Pancreas (tissue), 10 donors: ENCODE measurements around the gene SOBP. TPM values are rescaled to one million over a fixed set of nuclear protein-coding genes. Genes with fewer than 3 reads are reported as not detected.

ENCODE experiments used
- ATAC-seq, 4 donors: fragments of 200-7000 bp; cut with Tn5 transposase; one replicate each; pipeline versions ENCODE4 v1.8.0 to v1.9.1; 2020; ENCODE audit warnings: mild to moderate bottlenecking in 4 of 4, moderate library complexity in 4 of 4
- DNase-seq, 6 donors: peaks; one replicate each; pipeline ENCODE4 v3.0.0-alpha.2; 2020
- FAIRE-seq: peaks from 2 replicates; lab custom pipeline; 2012; peaks lifted over from hg19 to GRCh38; lab: Jason Lieb, UNC
- H3K27ac ChIP-seq, 4 donors: fragments of 200-600 bp; sonication (generic); 1 replicate in 3 of 4; 2 replicates in 1 of 4; pipeline versions ENCODE4 v1.5.0 to v1.8.0; 2020
- H3K27me3 ChIP-seq, 4 donors: fragments of 200-600 bp; one replicate each; pipeline ENCODE4 v1.8.0; 2021
- H3K36me3 ChIP-seq, 3 donors: fragments of 200-600 bp; sonication (generic) in 1 of 3; one replicate each; pipeline versions ENCODE4 v1.5.0 to v1.8.0; 2020 to 2021
- H3K4me1 ChIP-seq, 3 donors: fragments of 200-600 bp; one replicate each; pipeline ENCODE4 v1.8.0; 2021
- H3K4me3 ChIP-seq, 4 donors: fragments of 200-600 bp; sonication (generic) in 2 of 4; one replicate each; pipeline versions ENCODE4 v1.5.0 to v1.8.0; 2020 to 2021
- H3K9me3 ChIP-seq, 4 donors: fragments of 200-600 bp; one replicate each; pipeline ENCODE4 v1.8.0; 2021
- WGBS, 2 donors: extraction: QIAGEN DNeasy Blood & Tissue Kit; methylation state at CpG; one replicate each; pipeline ENCODE4 v1.1.7; 2013; 5-methylcytosine and 5-hydroxymethylcytosine counted together
- intact Hi-C, 3 donors: fragments of 100-400 bp; cut with DNase I; formaldehyde crosslinking; loops; one replicate each; pipeline versions ENCODE4 v1.11.1 to v1.14.2; 2022
- polyA plus RNA-seq, 2 donors: library from polyadenylated mRNA; stranded (reverse); fragments of 200-250 nt; gene quantifications; one replicate each; pipeline ENCODE4 v1.2.3, GENCODE V29; 2013
- total RNA-seq, 6 donors: library from RNA; stranded (reverse); fragmentation: NEBNext Ultra II Directional in 4 of 6; extraction: Animal tissue kit (Norgen Biotek cat#: 25700) in 4 of 6; gene quantifications; one replicate each; pipeline versions ENCODE4 v1.2.1 to v1.2.4, GENCODE V29; 2021 to 2023
- TF ChIP-seq, protein P1 (sequence below), 4 donors: fragments of 200-600 bp; sonication (generic) in 3 of 4; IDR thresholded peaks; one replicate each; pipeline versions ENCODE4 v1.5.0 to v1.8.0; 2021; ENCODE audit warnings: antibody characterized with exemption in 4 of 4
- donor health status: healthy with polysubstance abuse.
- donor health status: DM: no; HTN: no; CAD: no; lungs with moderate emphysema.
- donor health status: DM: no; HTN: no; CAD: no.
- donor health status: control.
- donor health status: control.
- donor health status: Bipolar disorder and iron deficiency.
- donor health status: DM: yes; HTN: yes; CAD: no.
- donor health status: DM: no; HTN: no; CAD: no.
- donor health status: DM: no; HTN: no; CAD: no.
- donor health status: DM: yes; HTN: yes; CAD: no.

The SOBP gene
- total and polyA plus RNA-seq, 8 donors: 1.1 to 3.5 (median 2.0) TPM

DNA sequence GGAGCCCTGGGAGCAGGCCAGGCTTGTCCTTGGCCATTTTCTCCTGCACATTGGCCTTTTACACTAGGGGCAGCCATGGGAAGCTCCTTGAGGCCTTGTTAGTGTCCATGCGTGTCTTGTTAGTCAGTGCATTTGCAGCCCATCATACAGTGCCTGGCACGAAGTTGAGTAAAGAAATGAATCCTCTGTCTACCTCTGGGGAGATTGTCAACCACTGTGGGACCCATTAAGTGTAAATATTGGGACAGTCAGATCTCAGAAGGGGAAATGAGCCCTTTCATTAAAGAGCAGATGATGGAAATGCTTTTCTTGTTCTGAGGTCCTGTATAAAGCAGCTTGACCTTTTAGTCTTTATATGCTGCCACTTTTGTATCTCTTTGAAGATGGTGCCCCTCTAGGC lies 33.9 kb downstream of the SOBP start:
- FAIRE-seq (no peak), DNase-seq (no peak), ATAC-seq (no peak)
- Histone ChIP-seq H3K4me3 (no peak overlapping the region), H3K9me3 (no peaks in the 10 kb centered on the region), H3K36me3 (no peaks in the 10 kb centered on the region), H3K27me3 (no peaks in the 10 kb centered on the region), H3K4me1 (no peaks in the 10 kb centered on the region), H3K27ac (no peak overlapping the region)
- TF ChIP-seq, protein P1, sequence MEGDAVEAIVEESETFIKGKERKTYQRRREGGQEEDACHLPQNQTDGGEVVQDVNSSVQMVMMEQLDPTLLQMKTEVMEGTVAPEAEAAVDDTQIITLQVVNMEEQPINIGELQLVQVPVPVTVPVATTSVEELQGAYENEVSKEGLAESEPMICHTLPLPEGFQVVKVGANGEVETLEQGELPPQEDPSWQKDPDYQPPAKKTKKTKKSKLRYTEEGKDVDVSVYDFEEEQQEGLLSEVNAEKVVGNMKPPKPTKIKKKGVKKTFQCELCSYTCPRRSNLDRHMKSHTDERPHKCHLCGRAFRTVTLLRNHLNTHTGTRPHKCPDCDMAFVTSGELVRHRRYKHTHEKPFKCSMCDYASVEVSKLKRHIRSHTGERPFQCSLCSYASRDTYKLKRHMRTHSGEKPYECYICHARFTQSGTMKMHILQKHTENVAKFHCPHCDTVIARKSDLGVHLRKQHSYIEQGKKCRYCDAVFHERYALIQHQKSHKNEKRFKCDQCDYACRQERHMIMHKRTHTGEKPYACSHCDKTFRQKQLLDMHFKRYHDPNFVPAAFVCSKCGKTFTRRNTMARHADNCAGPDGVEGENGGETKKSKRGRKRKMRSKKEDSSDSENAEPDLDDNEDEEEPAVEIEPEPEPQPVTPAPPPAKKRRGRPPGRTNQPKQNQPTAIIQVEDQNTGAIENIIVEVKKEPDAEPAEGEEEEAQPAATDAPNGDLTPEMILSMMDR (IDR thresholded peaks at IDR 0.05): no peak
- intact Hi-C loops: no loop called here
- 81 to 84% methylated on average over 2 of the region's 2 CpGs for WGBS, 2 donors

GRCh38 chr6:107524626-107525025 lies 34.7 kb downstream of the SOBP start:
- Histone ChIP-seq H3K27me3 (no peaks in the 10 kb centered on the region), H3K9me3 (no peaks in the 10 kb centered on the region), H3K36me3 (no peaks in the 10 kb centered on the region), H3K27ac (no peak overlapping the region), H3K4me3 (no peak overlapping the region), H3K4me1 (no peaks in the 10 kb centered on the region)
- DNase-seq: no peak
- TF ChIP-seq, protein P1 (IDR thresholded peaks at IDR 0.05): no peak
- 88 to 95% methylated on average over 3 of the region's 3 CpGs for WGBS, 2 donors
- intact Hi-C loops: no loop called here
- ATAC-seq: no peak
- FAIRE-seq: no peak

DNA sequence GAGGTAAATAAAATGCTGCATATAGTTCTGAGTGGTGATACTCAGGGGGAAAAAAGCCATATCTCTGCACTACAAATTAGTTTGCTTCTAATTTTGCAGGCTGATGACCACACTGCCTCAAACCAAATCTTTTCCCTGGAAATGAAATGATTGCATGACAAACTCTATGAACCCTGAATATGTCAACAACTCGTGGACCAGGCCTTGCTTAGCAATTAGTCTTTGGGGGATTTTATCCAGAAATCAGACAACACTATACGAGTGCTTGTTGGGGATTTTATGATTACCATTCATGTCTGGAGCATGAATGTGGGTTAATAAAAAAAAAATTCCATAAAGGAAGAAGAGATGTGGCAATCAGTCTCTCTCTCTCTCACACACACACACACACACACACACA lies 42.0 kb downstream of the SOBP start:
- no peak for FAIRE-seq
- H3K4me1 ChIP-seq: no peaks in the 10 kb centered on the region
- intact Hi-C loops: no loop called here
- no peak overlapping the region for H3K27ac ChIP-seq
- no peaks in the 10 kb centered on the region for H3K27me3 ChIP-seq
- H3K9me3 ChIP-seq: no peaks in the 10 kb centered on the region
- no peak for DNase-seq
- 51 to 71% methylated on average over 2 of the region's 2 CpGs for WGBS, 2 donors
- ATAC-seq: no peak
- no peaks in the 10 kb centered on the region for H3K36me3 ChIP-seq
- no peak overlapping the region for H3K4me3 ChIP-seq
- TF ChIP-seq, protein P1 (IDR thresholded peaks at IDR 0.05): no peak

DNA sequence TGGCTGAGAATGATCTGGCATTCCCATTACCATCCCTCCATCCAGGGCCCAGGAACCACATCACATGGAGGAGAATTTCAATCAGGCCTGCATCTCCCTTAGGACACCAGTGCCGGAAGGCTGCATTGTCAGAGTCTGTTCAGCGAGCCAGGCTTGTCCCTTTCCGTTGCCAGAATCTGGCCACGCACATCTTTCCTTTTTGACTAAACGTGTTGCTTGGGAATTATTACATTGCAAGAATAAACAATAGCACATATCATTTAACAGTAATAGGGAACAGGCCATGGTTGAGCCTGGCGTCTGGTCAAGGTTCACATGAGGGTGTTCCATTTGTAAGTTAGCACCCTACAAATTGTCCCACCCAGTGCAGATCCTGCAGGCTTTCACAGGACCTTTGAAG lies 42.8 kb downstream of the SOBP start:
- ATAC-seq (no peak), DNase-seq (no peak), FAIRE-seq (no peak)
- H3K4me1 ChIP-seq: no peaks in the 10 kb centered on the region
- no peaks in the 10 kb centered on the region for H3K27me3 ChIP-seq
- no peak overlapping the region for H3K27ac ChIP-seq
- WGBS, 2 donors: 82 to 86% methylated on average over 6 of the region's 6 CpGs
- intact Hi-C loops: no loop called here
- TF ChIP-seq, protein P1 (IDR thresholded peaks at IDR 0.05): no peak
- no peak overlapping the region for H3K4me3 ChIP-seq
- H3K36me3 ChIP-seq: no peaks in the 10 kb centered on the region
- H3K9me3 ChIP-seq: no peaks in the 10 kb centered on the region

GRCh38 chr6:107533415-107534059 lies 43.6 kb downstream of the SOBP start:
- Histone ChIP-seq H3K36me3 (no peaks in the 10 kb centered on the region), H3K27ac (no peak overlapping the region), H3K9me3 (no peaks in the 10 kb centered on the region), H3K27me3 (no peaks in the 10 kb centered on the region), H3K4me1 (no peaks in the 10 kb centered on the region), H3K4me3 (no peak overlapping the region)
- TF ChIP-seq, protein P1 (IDR thresholded peaks at IDR 0.05): no peak
- intact Hi-C loops: no loop called here
- ATAC-seq (no peak), FAIRE-seq (no peak), DNase-seq (no peak)
- 95 to 98% methylated on average over 11 of the region's 11 CpGs for WGBS, 2 donors
